Glomerular visceral epithelial cell (primary cell): Measurements from ENCODE around the gene CPAMD8.

ENCODE experiments used
- DNase-seq: peaks from one replicate; pipeline ENCODE4 v3.0.0-alpha.2; 2016; ENCODE audit errors: extremely low spot score

CPAMD8 gene

GRCh38 chr19:16920816-16921529, 105.6 kb downstream of the CPAMD8 start:
- DNase-seq = peak; percentile 52

GRCh38 chr19:16919496-16919895, 107.1 kb downstream of the CPAMD8 start:
- no peak for DNase-seq

- no peak for DNase-seq
Measured at GRCh38 chr19:16917401-16917800, 109.2 kb downstream of the CPAMD8 start.

- no peak for DNase-seq
Measured at GRCh38 chr19:16915734-16916133, 110.9 kb downstream of the CPAMD8 start.

GRCh38 chr19:16915135-16915534, 111.5 kb downstream of the CPAMD8 start:
- no peak for DNase-seq

- no peak for DNase-seq
Measured at GRCh38 chr19:16914421-16914820, 112.2 kb downstream of the CPAMD8 start.

- no peak for DNase-seq
Measured at GRCh38 chr19:16912780-16913179, 113.8 kb downstream of the CPAMD8 start.

- DNase-seq = no peak
Measured at GRCh38 chr19:16911046-16911445, 115.6 kb downstream of the CPAMD8 start.

- DNase-seq = no peak
Measured at GRCh38 chr19:16908759-16909158, 117.9 kb downstream of the CPAMD8 start.

- no peak for DNase-seq
Measured at GRCh38 chr19:16904599-16904998, 122.0 kb downstream of the CPAMD8 start.

GRCh38 chr19:16903347-16903746, 123.3 kb downstream of the CPAMD8 start:
- no peak for DNase-seq

GRCh38 chr19:16902545-16902944, 124.1 kb downstream of the CPAMD8 start:
- no peak for DNase-seq

GRCh38 chr19:16901491-16902175, 125.0 kb downstream of the CPAMD8 start:
- DNase-seq = no peak

GRCh38 chr19:16899566-16900075, 127.0 kb downstream of the CPAMD8 start:
- DNase-seq = peak; percentile 21

GRCh38 chr19:16898361-16899015, 128.1 kb downstream of the CPAMD8 start:
- no peak for DNase-seq

- no peak for DNase-seq
Measured at GRCh38 chr19:16897856-16898161, 128.8 kb downstream of the CPAMD8 start.

- DNase-seq = peak; percentile 95
Measured at GRCh38 chr19:16897029-16897855, 129.4 kb downstream of the CPAMD8 start.

- no peak for DNase-seq
Measured at GRCh38 chr19:16896146-16897028, 130.2 kb downstream of the CPAMD8 start.

- DNase-seq = no peak
Measured at GRCh38 chr19:16895467-16896145, 131.0 kb downstream of the CPAMD8 start.

GRCh38 chr19:16894080-16894479, 132.5 kb downstream of the CPAMD8 start:
- no peak for DNase-seq

GRCh38 chr19:16893686-16893989, 133.0 kb downstream of the CPAMD8 start:
- no peak for DNase-seq
